HEK293 (cell line): Measurements from ENCODE around the gene CH25H.

ENCODE experiments used
- CTCF ChIA-PET: fragments of 350-600 bp; formaldehyde crosslinking; extraction: SDS; loops from one replicate; lab custom pipeline; 2021; ENCODE audit warnings: antibody characterized with exemption; lab: Yijun Ruan, JAX
- POLR2A ChIA-PET: fragments of 300-600 bp; formaldehyde crosslinking; extraction: SDS; loops from one replicate; lab custom pipeline; 2020; ENCODE audit warnings: antibody characterized with exemption, inconsistent platforms; lab: Yijun Ruan, JAX
- H3K27ac ChIP-seq: fragments of 200-500 bp; sonication (Bioruptor generic); 2 replicates; pipeline ENCODE4 v1.5.1; 2014; ENCODE audit warnings: low read depth, low read length, control low read depth, inconsistent platforms; ENCODE audit errors: extremely low read depth
- H3K36me3 ChIP-seq, 2 experiments: fragments of 200-500 bp in 1 of 2; sonication (Bioruptor generic) in 1 of 2; 1 replicate in 1 of 2; 2 replicates in 1 of 2; pipeline ENCODE4 v1.5.1; 2014 to 2017; ENCODE audit warnings: inconsistent platforms in 2 of 2, low read length in 2 of 2; ENCODE audit not compliant: control insufficient read depth in 2 of 2, insufficient read depth in 1 of 2
- H3K4me1 ChIP-seq: fragments of 200-500 bp; sonication (Bioruptor generic); 2 replicates; pipeline ENCODE4 v1.5.1; 2014; ENCODE audit warnings: mild to moderate bottlenecking, low read length, inconsistent platforms; ENCODE audit not compliant: control insufficient read depth, insufficient read depth
- H3K4me3 ChIP-seq: 2 replicates; pipeline ENCODE4 v1.5.1; 2011; ENCODE audit warnings: low read depth, mild to moderate bottlenecking, control low read depth, low read length, moderate library complexity
- H3K9me3 ChIP-seq: fragments of 200-500 bp; sonication (Bioruptor generic); 2 replicates; pipeline ENCODE4 v1.5.1; 2014; ENCODE audit warnings: low read depth, low read length, inconsistent platforms; ENCODE audit not compliant: control insufficient read depth, insufficient read depth
- FEZF1 ChIP-seq: fragments of 450-650 bp; formaldehyde crosslinking; IDR thresholded peaks from 2 replicates; pipeline ENCODE4 v1.5.1; 2016; ENCODE audit warnings: missing biosample characterization, missing genetic modification characterization
- MZF1 ChIP-seq: fragments of 450-650 bp; formaldehyde crosslinking; IDR thresholded peaks from 2 replicates; pipeline ENCODE4 v1.5.1; 2017; ENCODE audit warnings: missing biosample characterization, missing genetic modification characterization, borderline replicate concordance
- WT1 ChIP-seq: fragments of 450-650 bp; formaldehyde crosslinking; IDR thresholded peaks from 2 replicates; pipeline ENCODE4 v1.5.1; 2016; ENCODE audit warnings: missing biosample characterization, missing genetic modification characterization
- ZBTB17 ChIP-seq: fragments of 450-650 bp; formaldehyde crosslinking; IDR thresholded peaks from 2 replicates; pipeline ENCODE4 v1.5.1; 2016; ENCODE audit warnings: missing biosample characterization, missing genetic modification characterization
- ZBTB8A ChIP-seq: fragments of 450-650 bp; formaldehyde crosslinking; IDR thresholded peaks from 2 replicates; pipeline ENCODE4 v1.5.1; 2016; ENCODE audit warnings: missing biosample characterization, missing genetic modification characterization
- ZFHX2 ChIP-seq: fragments of 450-650 bp; formaldehyde crosslinking; conservative IDR thresholded peaks from 2 replicates; pipeline ENCODE4 v1.5.1; 2016; ENCODE audit warnings: missing biosample characterization, missing genetic modification characterization
- ZFP3 ChIP-seq: fragments of 450-650 bp; formaldehyde crosslinking; IDR thresholded peaks from 2 replicates; pipeline ENCODE4 v1.5.1; 2016; ENCODE audit warnings: low read depth, missing biosample characterization, missing genetic modification characterization
- ZFP37 ChIP-seq: fragments of 450-650 bp; formaldehyde crosslinking; IDR thresholded peaks from 2 replicates; pipeline ENCODE4 v1.5.1; 2016; ENCODE audit warnings: missing biosample characterization, missing genetic modification characterization
- ZIC2 ChIP-seq: fragments of 450-650 bp; formaldehyde crosslinking; IDR thresholded peaks from 2 replicates; pipeline ENCODE4 v1.5.1; 2016; ENCODE audit warnings: missing biosample characterization, missing genetic modification characterization
- ZNF132 ChIP-seq: fragments of 450-650 bp; formaldehyde crosslinking; IDR thresholded peaks from 2 replicates; pipeline ENCODE4 v1.5.1; 2017; ENCODE audit warnings: missing biosample characterization, missing genetic modification characterization, borderline replicate concordance
- ZNF2 ChIP-seq: fragments of 450-650 bp; formaldehyde crosslinking; IDR thresholded peaks from 2 replicates; pipeline ENCODE4 v1.5.1; 2016; ENCODE audit warnings: missing biosample characterization, missing genetic modification characterization
- ZNF311 ChIP-seq: fragments of 450-650 bp; formaldehyde crosslinking; IDR thresholded peaks from 2 replicates; pipeline ENCODE4 v1.5.1; 2017; ENCODE audit warnings: missing biosample characterization, missing genetic modification characterization, borderline replicate concordance
- ZNF416 ChIP-seq: fragments of 450-650 bp; formaldehyde crosslinking; IDR thresholded peaks from 2 replicates; pipeline ENCODE4 v1.5.1; 2016; ENCODE audit warnings: missing biosample characterization, missing genetic modification characterization
- ZNF514 ChIP-seq: fragments of 450-650 bp; formaldehyde crosslinking; IDR thresholded peaks from 2 replicates; pipeline ENCODE4 v1.5.1; 2016; ENCODE audit warnings: missing biosample characterization, missing genetic modification characterization
- ZNF548 ChIP-seq: fragments of 450-650 bp; formaldehyde crosslinking; IDR thresholded peaks from 2 replicates; pipeline ENCODE4 v1.5.1; 2016; ENCODE audit warnings: missing biosample characterization, missing genetic modification characterization
- ZNF571 ChIP-seq: fragments of 450-650 bp; formaldehyde crosslinking; IDR thresholded peaks from 2 replicates; pipeline ENCODE4 v1.5.0; 2017; ENCODE audit warnings: missing biosample characterization, missing genetic modification characterization
- ZNF596 ChIP-seq: fragments of 450-650 bp; IDR thresholded peaks from 2 replicates; pipeline ENCODE4 v1.5.0; 2018; ENCODE audit warnings: missing biosample characterization, mild to moderate bottlenecking, missing genetic modification characterization, moderate library complexity
- ZNF624 ChIP-seq: fragments of 450-650 bp; formaldehyde crosslinking; IDR thresholded peaks from 2 replicates; pipeline ENCODE4 v1.5.1; 2017; ENCODE audit warnings: missing biosample characterization, missing genetic modification characterization
- ZNF677 ChIP-seq: fragments of 450-650 bp; IDR thresholded peaks from 2 replicates; pipeline ENCODE4 v1.5.0; 2018; ENCODE audit warnings: missing biosample characterization, mild to moderate bottlenecking, missing genetic modification characterization, moderate library complexity
- ZNF707 ChIP-seq: fragments of 450-650 bp; formaldehyde crosslinking; IDR thresholded peaks from 2 replicates; pipeline ENCODE4 v1.5.1; 2016; ENCODE audit warnings: missing biosample characterization, missing genetic modification characterization
- ZSCAN30 ChIP-seq: fragments of 450-650 bp; IDR thresholded peaks from 2 replicates; pipeline ENCODE4 v1.5.1; 2018; ENCODE audit warnings: missing biosample characterization, mild to moderate bottlenecking, missing genetic modification characterization, moderate library complexity
- ZXDB ChIP-seq: fragments of 450-650 bp; formaldehyde crosslinking; IDR thresholded peaks from 2 replicates; pipeline ENCODE4 v1.5.1; 2016; ENCODE audit warnings: missing biosample characterization, missing genetic modification characterization
- TF ChIP-seq, protein P1 (sequence below): fragments of 450-650 bp; formaldehyde crosslinking; IDR thresholded peaks from 2 replicates; pipeline ENCODE4 v1.5.1; 2016; ENCODE audit warnings: missing biosample characterization, missing genetic modification characterization
- TF ChIP-seq, protein P2 (sequence below): sonication (generic); formaldehyde crosslinking; IDR thresholded peaks from 2 replicates; pipeline ENCODE4 v1.8.1; 2022; ENCODE audit warnings: mild to moderate bottlenecking, moderate library complexity, missing genetic modification reagents
- TF ChIP-seq, protein P3 (sequence below): fragments of 450-650 bp; formaldehyde crosslinking; IDR thresholded peaks from 2 replicates; pipeline ENCODE4 v1.5.1; 2017; ENCODE audit warnings: missing biosample characterization, missing genetic modification characterization
- TF ChIP-seq, protein P4 (sequence below): fragments of 450-650 bp; formaldehyde crosslinking; IDR thresholded peaks from 2 replicates; pipeline ENCODE4 v1.5.1; 2016; ENCODE audit warnings: missing biosample characterization, missing genetic modification characterization, borderline replicate concordance

CH25H gene

DNA sequence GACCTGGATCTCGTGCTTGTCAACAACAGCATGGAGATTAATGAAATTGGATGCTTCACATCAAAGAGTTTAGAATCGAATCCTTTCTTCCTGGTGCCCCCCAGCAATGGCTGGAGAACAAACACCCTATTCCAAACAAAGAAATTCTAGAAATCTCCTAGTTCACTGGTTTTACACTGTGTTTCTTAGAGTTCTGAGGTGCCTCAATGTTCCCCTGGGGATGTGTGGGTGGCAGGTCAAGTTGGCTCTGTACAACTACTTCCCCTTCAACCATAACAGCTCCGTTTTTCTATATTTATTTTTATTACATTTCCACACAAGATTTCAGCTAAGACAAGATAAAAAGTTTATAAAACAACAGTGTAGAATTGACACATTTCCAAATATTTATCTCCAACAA is 22.5 kb downstream of the CH25H start:
- Histone ChIP-seq H3K4me3 (no peak overlapping the region), H3K4me1 (peaks cover 13% of the 10 kb centered on the region), H3K9me3 (no peaks in the 10 kb centered on the region), H3K27ac (peak overlapping the region; percentile 25; the same call in 1 of the 2 replicates), H3K36me3 (no peaks in the 10 kb centered on the region)
- ChIA-PET CTCF (interaction anchor here (0.6 to 0.8 kb wide), 3 partner anchors 33 to 298 kb away, joined by 3 to 8 read pairs (median 5); no protein-coding TSS in a partner anchor), POLR2A (no interaction called here)
- TF ChIP-seq FEZF1 (tag by site-specific recombination) = no peak
- no peak for TF ChIP-seq ZIC2 (tag by site-specific recombination)
- TF ChIP-seq ZNF548 (tag by site-specific recombination) = no peak
- TF ChIP-seq, protein P1, sequence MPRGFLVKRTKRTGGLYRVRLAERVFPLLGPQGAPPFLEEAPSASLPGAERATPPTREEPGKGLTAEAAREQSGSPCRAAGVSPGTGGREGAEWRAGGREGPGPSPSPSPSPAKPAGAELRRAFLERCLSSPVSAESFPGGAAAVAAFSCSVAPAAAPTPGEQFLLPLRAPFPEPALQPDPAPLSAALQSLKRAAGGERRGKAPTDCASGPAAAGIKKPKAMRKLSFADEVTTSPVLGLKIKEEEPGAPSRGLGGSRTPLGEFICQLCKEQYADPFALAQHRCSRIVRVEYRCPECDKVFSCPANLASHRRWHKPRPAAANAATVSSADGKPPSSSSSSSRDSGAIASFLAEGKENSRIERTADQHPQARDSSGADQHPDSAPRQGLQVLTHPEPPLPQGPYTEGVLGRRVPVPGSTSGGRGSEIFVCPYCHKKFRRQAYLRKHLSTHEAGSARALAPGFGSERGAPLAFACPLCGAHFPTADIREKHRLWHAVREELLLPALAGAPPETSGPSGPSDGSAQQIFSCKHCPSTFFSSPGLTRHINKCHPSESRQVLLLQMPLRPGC (tag by site-specific recombination) = no peak
- TF ChIP-seq, protein P2, sequence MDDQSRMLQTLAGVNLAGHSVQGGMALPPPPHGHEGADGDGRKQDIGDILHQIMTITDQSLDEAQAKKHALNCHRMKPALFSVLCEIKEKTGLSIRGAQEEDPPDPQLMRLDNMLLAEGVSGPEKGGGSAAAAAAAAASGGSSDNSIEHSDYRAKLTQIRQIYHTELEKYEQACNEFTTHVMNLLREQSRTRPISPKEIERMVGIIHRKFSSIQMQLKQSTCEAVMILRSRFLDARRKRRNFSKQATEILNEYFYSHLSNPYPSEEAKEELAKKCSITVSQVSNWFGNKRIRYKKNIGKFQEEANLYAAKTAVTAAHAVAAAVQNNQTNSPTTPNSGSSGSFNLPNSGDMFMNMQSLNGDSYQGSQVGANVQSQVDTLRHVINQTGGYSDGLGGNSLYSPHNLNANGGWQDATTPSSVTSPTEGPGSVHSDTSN = no peak
- TF ChIP-seq ZNF677 (tag by site-specific recombination) = no peak
- TF ChIP-seq, protein P3, sequence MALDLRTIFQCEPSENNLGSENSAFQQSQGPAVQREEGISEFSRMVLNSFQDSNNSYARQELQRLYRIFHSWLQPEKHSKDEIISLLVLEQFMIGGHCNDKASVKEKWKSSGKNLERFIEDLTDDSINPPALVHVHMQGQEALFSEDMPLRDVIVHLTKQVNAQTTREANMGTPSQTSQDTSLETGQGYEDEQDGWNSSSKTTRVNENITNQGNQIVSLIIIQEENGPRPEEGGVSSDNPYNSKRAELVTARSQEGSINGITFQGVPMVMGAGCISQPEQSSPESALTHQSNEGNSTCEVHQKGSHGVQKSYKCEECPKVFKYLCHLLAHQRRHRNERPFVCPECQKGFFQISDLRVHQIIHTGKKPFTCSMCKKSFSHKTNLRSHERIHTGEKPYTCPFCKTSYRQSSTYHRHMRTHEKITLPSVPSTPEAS (tag by site-specific recombination) = no peak
- TF ChIP-seq ZNF311 (tag by site-specific recombination) = no peak
- TF ChIP-seq ZBTB17 (tag by site-specific recombination) = no peak
- TF ChIP-seq ZNF624 (tag by site-specific recombination) = no peak
- TF ChIP-seq ZBTB8A = no peak
- no peak for TF ChIP-seq ZFP37 (tag by site-specific recombination)
- TF ChIP-seq ZNF132 (tag by site-specific recombination) = no peak
- TF ChIP-seq ZNF514 = no peak
- TF ChIP-seq ZNF571 (tag by site-specific recombination) = no peak
- no peak for TF ChIP-seq ZNF2 (tag by site-specific recombination)
- TF ChIP-seq ZFP3 = no peak
- no peak for TF ChIP-seq ZNF596 (tag by site-specific recombination)
- no peak for TF ChIP-seq ZFHX2 (tag by site-specific recombination)
- no peak for TF ChIP-seq ZSCAN30 (tag by site-specific recombination)

DNA sequence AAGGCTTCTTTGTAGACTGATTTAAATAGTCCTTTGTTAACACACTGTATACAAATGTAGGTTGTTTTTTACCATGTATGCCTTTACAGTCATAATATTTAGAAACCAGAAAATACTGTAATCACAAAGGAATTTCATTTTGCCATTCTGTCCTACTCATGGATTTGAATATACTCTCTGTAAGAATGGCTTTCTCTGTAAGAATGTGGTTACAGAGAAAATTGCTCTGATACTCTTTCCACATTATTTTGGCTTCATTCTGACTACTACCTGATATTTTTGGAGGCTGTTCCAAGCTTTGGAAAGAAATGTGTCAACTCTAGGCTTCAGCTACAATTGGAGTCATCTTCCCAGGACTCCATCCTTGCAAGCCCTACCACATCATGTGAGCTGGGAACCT is 23.5 kb downstream of the CH25H start:
- H3K4me1 ChIP-seq = peaks cover 13% of the 10 kb centered on the region
- POLR2A ChIA-PET = no interaction called here
- no peaks in the 10 kb centered on the region for H3K36me3 ChIP-seq
- no peak overlapping the region for H3K4me3 ChIP-seq
- H3K27ac ChIP-seq = no peak overlapping the region
- no peaks in the 10 kb centered on the region for H3K9me3 ChIP-seq
- CTCF ChIA-PET = no interaction called here
- TF ChIP-seq ZNF514 (no peak), MZF1 (tag by site-specific recombination) (no peak), ZXDB (tag by site-specific recombination) (no peak), WT1 (no peak), ZNF416 (tag by site-specific recombination) (no peak), ZNF707 (tag by site-specific recombination) (no peak)
- TF ChIP-seq, protein P4, sequence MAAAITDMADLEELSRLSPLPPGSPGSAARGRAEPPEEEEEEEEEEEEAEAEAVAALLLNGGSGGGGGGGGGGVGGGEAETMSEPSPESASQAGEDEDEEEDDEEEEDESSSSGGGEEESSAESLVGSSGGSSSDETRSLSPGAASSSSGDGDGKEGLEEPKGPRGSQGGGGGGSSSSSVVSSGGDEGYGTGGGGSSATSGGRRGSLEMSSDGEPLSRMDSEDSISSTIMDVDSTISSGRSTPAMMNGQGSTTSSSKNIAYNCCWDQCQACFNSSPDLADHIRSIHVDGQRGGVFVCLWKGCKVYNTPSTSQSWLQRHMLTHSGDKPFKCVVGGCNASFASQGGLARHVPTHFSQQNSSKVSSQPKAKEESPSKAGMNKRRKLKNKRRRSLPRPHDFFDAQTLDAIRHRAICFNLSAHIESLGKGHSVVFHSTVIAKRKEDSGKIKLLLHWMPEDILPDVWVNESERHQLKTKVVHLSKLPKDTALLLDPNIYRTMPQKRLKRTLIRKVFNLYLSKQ (tag by site-specific recombination) = no peak
- TF ChIP-seq, all 188 proteins: peak for 0
